Stimulated activated CD4-positive, alpha-beta T cell treated with anti-CD3 and anti-CD28 coated beads, Interleukin-12 subunit alpha, Interleukin-12 subunit beta, amount 100 ng/mL, for 4 hours (primary cell): ENCODE data around the gene HOXA2.

ENCODE experiments used
- DNase-seq: peaks from one replicate; pipeline ENCODE4 v3.0.0-alpha.2; 2020

Gene HOXA2

DNA sequence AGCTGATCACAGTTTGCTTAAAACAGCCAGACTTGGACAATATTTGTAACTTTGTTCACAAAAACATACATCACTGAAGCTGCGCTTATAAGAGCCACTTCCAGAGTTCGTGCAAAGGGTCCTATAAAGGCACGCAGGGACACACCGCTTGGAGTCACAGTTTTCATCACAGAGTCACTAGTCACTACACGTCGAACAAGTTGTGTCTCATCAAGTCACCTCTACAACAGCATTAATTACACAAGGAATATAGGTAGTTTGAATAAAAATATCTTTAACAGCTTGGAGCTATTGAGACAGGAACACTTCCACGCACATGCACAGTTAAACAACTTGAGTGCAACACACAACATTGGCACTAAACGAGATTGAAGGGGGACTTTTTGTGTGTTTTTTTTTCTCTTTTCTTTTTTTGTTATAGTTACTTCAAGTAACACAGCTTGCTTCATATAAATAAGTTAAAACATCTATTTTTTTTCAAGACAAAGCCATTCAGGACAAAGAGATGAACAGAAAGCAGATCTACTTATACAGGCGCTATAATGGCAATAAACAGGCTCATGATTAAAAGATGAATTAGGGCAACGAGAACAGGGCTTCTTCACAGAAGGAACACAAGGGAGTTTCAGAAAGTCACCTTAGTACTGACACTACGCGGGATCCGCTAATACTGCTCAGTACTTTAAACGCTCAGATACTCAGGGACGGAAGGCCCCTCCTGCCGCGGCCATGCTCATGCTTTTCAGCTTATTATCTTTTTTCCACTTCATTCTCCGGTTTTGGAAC is 38.8 kb upstream of the HOXA2 start:
- no peak for DNase-seq

DNA sequence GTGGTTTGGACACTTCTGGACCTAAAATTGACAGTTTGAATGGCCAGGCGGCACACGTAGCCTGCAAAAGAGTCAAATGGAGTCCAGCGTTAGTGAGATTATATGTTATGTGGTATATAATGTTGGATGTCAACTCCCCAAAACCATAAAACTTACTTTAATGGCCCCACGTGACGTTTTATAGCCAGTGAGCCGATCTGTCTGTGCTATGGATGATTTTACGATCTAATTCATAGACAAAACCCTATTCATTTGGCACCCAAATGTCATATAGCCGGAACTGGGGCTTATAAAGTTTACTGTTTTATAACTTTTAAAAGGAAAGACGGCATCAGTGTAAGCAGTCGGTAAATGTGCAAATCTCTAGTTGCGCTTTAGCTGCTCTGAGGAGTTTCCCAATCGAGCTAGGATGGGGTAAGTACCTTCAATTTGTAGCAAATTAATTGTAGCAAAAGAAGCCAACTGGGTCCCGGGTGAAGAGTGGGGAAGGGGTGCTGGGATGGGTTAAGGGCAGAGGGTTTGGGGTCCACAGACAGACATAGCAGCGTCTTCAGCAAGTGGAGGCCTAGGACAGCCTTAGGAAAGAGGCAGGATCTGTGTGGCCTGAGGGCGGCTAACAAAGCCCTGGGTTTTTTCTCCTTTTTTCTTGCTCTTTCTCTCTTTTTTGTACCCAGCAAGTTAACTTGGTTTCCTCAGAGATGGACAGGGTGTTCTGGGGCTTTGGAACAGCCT is 37.8 kb upstream of the HOXA2 start:
- no peak for DNase-seq

DNA sequence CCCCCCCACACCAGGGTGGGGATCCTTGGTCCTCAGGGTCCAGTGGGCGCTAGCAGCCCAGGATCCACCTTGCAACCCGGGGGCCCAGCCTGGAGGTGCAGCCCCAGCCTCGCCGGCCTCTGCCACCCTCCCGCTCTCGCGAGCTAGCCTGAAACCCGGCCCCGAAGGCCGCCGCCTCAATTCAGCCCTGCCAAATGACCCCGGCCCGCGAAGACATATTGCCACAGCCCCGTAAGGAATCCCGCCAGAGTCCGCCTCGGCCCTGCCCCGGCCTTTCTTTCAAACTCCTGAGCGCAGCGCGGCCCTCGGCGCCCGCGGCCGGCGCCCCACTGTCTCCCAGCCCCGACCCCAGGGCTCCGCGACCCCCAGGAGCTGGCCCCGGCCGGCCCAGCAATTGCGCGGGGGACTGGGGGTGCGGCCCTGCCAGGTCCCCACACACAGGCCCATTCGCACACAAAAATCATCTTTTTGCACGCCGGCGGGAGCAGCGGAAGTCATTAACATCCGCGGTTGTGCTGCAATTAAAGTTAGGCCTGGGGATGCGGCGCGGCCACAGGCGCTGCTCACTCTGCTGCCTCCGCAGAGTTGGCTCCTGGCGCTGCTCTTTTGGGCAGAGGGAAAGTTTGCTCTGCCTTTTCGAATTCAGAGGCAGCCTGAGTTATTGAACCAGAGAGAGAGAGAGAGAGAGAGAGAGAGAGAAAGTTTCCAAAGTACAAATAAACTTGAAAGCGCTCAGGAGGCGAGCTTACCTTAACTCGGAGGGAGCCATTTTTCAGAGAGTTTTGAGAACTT is 37.0 kb upstream of the HOXA2 start:
- DNase-seq: no peak

DNA sequence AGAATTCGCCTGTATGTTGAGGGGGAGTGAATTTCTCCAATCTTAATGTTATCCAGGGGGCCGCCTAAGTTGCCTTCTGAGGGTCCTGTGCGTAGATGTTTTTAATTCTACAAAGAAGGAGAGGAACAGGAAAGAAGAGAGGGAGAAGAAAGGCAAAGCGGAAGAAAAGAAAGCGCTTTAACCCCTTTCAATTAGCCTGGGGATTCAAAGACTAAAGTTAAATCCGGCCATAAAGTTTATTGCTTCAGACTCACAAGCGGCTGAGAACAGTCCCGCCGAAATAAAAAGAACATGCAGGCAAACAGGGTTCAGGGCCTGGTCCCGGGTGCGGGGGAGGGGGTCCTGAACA is 36.5 kb upstream of the HOXA2 start:
- DNase-seq: no peak

DNA sequence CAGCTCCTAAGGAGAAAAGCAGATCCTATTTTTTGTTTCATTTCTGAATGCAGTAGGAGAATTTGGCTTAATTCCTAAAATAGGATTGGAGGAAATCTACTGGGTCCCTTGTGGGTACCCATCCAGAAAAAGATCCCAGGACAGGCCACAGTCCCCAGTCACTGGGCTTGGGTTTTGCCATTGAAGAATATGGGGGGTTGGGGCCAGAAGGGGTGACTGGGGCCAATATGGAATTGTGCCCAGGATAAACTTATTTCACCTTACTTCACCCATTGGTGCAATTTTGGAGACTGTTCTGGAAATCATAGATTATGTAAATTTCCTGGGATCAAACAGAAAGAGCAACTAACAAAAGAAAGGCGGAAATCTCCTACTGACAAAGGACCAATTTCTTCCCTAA is 36.0 kb upstream of the HOXA2 start:
- no peak for DNase-seq

DNA sequence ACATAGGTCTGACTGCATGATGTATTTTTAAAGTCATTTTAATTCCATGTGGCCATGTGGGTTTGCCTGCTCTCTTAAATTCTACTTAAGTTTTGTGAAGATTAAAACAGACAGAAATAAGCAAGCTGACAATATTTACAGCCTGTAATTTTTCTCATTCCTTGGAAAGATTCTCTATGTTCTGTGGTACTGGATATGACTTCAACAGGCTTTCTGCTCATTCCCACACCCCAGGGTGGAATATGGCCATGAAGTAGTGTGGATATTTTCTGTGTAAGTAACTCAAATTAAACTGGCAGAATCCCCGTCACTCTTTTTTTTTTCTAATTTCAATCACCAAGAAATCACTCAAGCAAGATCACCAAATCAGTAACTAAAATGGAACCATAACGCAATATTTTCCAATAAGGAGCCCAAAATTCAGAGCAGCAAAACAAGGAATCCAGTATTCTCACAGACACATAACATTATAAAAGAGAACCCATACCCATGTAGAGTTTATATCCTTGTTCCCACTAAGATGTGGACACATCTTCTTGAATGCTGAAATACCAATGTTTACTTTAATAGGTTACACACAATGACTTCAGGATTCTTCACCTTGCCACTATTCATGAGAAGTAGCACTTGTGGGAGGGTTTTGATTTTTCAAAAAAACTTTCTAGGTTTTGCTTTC is 35.3 kb upstream of the HOXA2 start:
- DNase-seq: no peak

DNA sequence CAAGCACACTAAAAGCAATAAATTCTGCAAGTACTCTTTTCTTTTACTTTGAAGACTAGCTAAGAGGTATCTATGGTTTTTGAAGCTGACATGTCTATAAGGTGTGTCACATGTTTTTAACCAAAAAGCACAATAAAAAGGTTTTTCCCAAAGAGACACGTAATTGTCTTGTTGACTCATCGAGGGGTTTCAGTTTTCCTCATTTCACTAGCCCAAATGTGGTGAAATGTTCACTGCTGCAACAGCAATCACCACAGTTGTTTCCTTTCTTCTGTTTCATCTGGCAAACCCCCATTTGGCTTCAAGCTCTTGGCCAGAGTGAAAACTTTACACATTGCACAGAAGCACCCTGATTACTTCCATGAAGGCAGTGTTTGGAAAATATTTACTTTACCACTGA is 31.9 kb upstream of the HOXA2 start:
- DNase-seq: no peak

DNA sequence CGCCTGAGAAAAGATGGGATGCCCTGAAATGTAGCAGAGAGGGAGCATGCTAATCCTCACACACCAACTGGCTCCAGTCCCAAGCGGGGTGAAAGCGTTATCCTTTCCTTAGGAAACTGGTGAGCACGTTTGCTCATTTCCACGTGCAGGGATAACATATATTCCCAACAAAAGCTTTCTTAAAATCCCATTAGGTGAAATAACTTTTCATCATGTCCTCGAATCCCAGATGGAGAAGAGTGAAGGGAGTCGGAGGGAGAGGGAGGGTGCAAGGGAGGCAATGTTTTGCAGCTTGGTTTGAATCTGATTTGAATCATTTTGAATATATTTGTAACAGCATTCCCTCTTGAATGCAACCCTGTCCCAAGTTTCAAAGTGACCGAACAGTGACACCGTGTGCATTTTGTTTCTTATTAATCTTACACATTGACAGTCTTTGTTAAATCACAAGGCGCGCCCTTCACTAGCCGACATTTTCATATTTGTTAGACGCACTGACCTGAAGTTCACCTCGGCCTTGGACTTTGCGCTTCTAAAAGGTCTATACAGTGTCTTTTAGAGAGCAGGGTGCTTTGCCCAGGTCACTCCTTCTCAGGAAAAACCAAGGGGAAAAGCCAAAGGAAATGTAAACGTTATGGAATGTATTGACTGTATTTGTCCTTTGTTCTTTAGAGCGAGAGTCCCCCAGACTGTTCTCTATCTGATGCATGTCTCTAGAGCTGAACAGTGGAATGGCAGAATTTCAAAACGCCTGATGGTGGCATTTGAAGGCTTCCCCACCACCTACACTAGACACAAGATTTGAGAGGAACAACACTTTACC is 31.1 kb upstream of the HOXA2 start:
- DNase-seq: no peak

DNA sequence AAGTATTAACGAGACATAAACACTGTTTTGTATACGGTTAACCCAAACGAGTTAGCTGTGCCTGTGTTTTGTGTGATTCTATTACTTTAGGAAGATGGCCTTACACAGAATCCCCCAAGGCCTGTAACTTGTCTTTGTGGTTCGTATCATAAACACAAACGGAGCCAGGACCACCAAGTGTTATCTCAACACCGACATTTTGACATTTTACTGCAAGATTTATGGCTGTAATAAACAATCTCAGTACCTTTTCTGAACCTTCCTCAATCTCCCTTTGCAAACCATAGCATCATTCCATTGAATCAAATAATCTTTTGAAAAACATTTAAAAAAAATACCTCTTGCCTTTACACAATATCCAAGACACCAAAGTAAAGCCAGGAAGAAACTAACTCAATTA is 30.5 kb upstream of the HOXA2 start:
- DNase-seq: no peak

DNA sequence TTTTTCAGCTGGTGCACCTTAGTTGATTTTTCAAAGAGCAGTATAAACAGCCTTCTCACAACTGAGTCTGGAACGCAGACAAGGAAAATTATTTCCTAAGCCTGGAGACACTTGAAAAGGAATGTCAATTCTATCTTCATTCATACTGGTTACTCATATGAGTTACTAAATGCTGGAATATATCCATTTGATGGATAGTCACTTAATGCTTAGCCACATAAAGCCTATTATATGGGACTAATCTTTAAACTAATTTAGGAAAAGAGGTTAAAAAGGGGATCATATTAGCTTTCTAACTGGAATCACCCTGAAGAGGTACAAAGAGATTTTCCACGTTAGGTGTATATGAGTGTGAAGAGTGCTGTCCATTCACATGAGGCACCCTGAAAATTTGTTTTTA is 29.7 kb upstream of the HOXA2 start:
- DNase-seq: no peak

DNA sequence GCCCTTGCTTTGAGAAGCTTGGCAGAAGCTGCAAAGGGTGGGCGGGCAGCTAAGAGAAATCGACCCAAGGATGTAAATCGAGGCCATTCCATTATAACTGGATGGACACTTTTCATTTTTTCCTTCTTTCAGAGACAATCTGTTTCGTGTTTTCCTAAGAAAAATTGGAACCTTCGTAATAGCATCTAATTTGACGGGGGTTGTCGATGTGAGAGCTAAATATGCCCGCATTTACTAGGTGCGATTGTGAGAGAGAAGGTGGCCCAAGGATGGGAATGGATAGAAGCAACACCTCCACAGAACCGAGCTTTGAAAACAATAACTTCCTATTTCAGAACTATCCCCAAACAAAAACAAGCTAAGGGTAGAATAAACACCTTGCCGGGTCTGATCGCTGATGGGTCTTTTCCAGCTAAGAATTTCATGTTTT is 28.9 kb upstream of the HOXA2 start:
- DNase-seq: no peak

DNA sequence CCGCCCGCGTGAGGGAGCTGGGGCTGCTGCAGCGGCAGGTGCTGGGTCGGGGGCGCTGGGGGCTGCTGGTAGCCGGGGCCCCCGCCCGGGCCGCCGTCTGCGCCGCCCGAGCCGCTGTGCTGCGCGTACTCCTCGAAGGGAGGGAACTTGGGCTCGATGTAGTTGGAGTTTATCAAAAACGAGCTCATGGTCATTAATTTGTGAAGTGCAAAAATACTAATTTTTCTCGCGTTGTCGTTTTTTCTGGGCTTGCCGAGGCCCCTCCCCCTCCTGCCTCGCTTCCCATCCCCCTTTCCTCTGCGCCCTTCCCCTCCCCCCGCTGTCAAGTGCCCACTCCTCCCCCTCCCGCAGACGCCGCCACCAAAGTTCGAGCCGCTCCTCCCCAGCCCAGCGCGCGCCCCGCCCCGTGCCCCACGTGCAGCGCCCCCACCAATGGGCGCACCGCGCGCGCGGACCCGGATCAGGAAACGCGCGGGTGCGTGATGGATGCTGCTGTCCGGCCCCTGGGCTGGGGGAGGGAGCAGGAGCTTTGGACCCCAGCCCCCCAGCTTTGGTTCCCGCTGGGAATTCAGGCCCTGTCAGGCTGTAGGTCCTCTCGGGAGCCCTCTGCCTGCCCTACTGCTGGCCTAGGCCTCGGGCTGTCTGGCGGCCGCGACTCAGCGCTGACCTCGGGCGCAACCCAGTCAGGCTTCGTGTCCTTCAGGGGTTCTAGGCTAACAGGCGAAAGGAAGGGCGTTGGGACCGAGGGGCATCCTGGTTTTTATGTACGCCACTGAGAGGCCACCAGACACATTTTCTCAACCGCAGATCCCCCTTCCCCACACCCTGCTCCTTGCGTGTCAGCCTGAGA is 28.3 kb upstream of the HOXA2 start, which contains the start of gene HOXA4:
TSS of gene HOXA4 (minus strand) at position 218 of the 850 bp plus-strand sequence. CDS start at position 194, 24 bp downstream.
- peak; percentile 66 for DNase-seq

DNA sequence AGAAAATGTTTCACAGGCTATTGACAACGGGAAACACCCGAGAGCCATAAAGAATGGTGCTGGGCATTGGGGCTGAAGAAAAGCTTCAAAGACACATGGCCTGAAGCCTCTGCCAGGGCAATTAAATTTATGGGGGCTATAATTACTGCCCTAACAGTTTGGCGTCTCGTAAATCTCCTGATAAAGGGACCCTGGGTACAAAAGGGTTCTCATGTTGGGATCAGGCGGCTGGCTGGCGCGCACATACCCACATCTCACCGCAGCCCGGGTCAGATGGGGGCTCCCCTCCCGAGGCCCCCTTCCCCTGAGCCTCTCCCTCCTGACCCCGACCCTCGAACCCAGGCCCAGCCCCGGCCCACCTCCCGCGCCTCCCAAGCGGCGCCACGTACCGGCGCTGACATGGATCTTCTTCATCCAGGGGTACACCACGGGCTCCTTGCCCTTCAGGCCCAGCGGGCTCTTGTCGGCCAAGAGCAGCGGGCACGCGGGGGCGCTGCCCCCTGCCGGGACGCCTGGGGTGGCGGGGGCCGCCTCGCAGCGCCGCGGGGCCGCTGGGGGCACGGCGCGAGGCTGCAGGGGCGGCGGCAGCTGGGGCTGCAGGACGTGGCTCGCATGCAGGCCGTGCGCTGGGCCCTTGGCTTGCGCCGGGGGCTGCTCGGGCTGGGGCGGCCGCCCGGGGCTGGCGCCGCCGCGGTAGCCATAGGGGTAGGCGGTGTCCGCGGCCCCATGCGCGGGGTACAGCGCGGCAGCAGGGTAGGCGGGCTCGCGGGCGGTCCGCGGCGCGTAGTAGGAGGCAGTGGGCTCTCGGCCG is 27.5 kb upstream of the HOXA2 start:
- no peak for DNase-seq

DNA sequence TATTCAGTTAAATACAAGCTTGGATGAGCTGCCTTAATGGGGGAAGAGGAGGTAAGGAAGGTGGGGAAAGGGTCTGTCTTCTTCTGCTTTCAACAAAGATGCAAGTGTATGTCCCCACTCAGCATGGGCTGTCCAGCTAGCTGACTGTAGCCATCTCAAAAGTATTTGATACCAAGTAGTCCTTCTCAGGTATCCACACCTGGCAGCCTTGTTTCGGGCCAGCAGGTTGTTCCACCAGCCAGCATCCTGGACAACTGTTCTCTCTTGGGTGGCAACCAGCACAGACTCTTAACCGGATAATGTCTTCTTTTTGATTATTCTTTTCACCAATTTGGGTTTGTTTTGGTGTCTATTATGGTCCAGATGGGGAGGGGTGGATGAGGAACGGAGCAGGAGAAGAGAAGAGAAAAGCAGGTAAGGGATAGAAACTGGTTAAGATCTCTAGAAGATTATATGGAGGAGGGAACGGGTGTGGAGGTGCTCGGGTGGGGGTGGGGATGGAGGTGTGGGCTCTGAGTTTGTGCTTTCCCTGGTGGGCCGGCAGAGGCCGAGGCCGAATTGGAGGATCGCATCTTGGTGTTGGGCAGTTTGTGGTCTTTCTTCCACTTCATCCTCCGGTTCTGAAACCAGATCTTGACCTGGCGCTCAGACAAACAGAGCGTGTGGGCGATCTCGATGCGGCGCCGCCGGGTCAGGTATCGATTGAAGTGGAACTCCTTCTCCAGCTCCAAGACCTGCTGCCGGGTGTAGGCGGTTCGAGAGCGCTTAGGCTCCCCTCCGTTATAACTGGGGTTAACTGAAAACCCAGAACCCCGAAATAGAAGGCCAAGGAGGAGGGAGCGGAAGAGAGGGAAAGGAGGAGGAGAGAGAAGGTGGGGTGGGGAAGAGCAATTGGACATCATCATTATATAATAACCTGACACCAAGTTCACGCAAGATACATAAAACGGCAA is 26.6 kb upstream of the HOXA2 start:
- DNase-seq: no peak

DNA sequence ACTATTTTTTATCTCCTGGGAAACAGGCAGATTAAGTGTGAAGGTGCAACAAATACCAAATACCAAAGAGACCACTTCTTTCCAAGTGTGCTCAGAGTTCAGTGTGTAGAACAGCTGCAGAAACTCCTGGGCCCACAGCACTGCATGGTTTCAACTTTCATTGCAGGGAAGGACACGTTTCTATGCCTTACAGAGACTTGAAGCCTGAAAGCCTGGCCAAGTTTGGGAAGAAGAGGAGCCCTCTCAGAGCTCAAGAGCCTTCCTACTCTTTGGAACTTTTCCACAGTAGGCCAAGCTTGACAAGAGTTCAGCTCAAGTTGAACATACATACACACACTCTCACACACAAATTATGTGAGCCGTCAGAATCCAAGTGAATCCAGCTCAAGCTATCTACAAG is 25.6 kb upstream of the HOXA2 start:
- DNase-seq: no peak

DNA sequence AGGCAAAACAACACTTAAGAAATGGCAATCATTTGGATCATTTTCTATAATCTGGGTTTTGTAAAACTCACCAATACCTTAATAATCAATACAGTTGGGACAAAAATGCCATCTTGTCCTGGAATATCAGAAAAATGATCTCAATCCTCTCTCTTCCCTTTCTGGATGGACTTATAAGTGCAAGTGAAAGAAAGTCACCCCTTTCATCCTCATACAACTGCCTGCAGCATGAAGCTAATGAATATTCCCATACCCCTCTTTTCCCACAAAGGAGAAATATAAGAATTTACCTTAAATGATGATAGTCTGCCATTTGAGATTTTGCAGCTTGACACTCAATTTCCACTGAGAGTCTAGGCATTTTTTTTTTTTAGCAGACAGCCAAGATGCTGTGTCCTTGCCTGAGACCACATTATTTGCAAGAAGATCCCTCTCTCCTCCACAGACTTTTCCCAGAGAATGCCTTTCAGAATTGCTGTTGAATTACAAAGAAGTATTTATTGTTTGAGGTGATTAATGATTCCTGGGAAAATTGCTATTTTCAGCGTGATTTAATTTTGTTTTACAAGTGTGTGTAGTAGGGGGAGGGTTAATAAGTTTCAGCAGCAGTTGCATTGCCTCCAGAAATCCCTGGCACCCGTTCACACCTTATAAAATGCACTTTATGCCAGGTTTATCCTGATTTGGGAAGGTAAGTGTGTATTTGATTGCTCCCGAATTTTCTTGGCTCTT is 24.3 kb upstream of the HOXA2 start:
- DNase-seq: no peak

DNA sequence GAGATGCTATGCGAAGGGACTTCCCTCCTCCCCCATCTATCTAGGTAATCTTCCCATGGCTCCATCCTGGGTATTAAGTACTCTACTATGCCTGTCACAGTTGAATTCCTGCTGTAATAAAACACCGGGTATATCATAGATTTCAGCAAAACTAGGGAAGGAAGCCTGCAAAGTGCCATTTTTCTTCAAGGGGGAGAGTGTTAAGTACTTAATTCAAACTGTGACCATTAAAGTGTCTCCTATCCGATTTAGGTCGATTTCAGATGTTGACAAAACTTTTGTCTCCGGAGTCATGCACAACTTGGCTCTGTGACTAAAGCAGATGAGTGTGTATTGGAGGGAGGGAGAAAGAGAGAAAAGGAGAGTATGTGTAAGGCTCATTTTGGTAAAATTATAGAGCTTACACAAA is 23.5 kb upstream of the HOXA2 start:
- DNase-seq: no peak
